Stimulated activated naive CD4-positive, alpha-beta T cell (primary cell): ENCODE measurements around the gene HES5.
"Not testable (repeated sequence)": the region's sequence is repeated elsewhere in the genome, so short reads cannot be mapped to it uniquely, and the experiment has no call there.

ENCODE experiments used
- DNase-seq, 6 experiments: peaks; one replicate each; lab custom pipeline; 2025; lab: John Stamatoyannopoulos, UW

The HES5 gene, protein sequence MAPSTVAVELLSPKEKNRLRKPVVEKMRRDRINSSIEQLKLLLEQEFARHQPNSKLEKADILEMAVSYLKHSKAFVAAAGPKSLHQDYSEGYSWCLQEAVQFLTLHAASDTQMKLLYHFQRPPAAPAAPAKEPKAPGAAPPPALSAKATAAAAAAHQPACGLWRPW

DNA sequence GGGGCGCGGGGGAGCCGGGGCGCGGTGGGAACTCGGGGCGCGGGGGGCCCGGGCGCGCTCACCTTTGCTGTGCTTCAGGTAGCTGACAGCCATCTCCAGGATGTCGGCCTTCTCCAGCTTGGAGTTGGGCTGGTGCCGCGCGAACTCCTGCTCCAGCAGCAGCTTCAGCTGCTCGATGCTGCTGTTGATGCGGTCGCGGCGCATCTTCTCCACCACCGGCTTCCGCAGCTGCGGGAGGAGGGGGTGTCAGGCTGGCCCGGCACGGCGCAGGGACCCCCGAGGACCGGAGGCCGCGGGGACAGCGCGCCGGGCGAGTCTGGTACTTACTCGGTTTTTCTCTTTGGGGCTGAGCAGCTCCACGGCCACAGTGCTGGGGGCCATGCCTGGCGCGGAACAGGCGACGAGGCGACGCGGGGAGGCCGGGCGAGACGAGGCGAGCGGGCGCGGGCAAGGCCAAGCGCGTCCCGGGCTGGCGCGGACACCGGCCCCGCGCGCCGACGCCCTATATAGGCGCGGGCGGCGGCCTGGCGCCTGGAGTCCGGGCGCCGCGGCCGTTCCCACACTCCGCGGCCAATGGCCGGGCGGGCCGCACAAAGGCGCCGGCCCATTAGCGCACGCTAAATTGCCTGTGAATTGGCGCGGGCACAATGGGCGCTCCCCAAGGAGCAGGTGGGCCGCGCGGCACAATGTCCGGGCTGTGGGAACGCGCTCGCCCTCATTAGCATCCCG lies at the start of gene HES5:
Gene HES5 (minus strand): TSS at position 480 of the 729 bp plus-strand sequence. CDS start 99 bp downstream, at position 381.
- DNase-seq = peak in 3 of 6 experiments; percentile 19 to 45 (median 41)

DNA sequence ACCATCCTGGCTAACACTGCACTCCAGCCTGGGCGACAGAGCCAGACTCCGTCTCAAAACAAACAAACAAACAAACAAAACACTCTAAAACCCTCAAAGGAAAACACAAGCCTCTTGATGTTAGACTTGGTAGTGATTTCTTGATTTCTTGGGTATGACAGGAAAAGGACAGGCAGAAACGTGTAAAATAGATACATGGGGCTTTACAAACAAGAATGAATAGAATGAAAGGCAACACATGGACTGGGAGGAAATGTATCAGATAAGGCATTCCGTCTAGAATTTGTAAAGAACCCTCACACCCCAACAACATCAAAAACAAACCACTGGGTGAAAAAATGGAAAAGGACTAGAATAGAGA lies 48.7 kb upstream of the HES5 start:
- no peak for DNase-seq

DNA sequence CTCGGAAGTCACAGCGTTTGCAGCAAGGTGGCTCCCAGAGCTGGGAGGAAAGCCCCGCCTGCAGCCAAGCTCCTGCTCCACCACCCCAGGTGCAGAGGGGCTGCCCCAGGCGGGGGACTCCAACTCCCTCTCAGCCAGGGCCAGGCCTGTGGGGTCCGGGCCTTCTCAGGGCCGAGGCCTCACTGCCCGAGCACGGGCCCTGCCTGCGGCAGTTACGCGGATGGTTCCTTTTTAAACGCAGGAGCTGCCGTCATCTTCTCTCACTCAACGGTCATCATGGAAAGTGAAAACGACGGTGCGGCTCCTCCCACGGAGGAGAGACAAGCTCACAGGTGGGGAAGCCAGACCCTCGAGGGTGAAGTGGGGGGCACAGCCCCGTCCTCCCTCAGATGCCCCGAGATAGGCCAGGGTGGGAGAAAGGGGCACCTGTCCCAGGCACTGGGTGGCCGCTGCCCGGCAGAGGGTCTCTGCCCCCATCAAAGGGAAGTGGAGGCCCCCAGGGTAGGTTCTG lies 47.6 kb upstream of the HES5 start:
- peak in 5 of 6 experiments; percentile 31 to 56 (median 37) for DNase-seq

DNA sequence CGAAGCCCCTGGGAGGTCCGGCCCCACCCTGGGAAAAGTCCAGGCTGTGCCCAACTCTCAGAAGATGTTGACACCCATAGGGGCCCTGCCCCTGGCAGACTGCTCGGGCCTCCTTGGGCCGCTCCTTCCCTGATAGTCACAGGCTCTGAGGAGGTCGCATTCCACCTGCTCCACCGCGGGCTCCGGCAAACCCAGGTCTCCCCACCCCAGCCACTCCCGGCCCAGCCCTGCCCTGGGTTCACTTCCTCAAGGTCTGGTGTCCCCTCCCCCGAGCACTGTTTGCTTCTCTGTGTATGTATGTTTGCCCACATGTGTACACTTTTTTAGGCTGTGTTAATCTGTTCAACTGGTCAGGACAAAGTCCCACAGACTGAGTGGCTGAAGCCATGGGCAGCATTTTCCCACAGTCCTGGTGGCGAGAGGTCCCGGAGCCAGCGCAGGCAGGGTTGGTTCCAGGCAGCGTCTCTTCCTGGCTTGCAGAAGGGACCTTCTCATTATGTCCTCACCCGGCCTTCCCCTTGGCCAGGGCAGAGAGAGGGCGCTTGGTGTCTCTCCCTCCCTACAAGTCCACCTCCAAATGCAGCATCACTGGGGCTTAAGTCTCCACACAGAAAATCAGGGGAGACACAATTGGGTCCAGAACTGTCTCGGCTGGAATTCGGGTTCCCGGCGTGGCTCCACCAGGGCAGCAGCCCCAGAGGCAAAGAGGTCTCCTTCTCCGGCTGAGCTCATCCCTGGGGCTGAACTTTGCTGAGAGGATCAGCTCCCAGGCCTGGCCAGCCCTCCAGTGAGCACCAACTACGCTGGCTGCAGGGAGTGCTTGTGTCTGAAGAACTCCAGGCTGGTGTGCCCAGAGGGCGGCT lies 46.0 kb upstream of the HES5 start:
- no peak for DNase-seq

DNA sequence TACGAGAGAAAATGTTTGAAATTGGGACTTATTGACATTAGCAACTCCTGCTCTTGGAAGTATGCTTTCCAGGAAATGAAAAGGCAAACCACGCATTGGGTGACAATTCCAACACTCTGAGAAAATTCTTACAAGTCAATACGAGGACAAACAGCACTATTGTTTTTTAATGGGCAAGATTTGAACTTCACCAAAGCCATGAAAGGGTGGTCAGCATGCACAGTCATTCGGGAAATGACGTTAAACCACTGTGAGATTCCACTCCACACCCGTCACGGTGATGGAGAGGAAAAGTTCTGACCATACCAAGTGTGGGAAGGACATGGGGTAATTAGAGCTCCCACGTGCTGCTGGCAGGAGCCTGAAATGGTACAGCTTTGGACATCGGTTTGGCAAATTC lies 44.3 kb upstream of the HES5 start:
- DNase-seq = no peak

DNA sequence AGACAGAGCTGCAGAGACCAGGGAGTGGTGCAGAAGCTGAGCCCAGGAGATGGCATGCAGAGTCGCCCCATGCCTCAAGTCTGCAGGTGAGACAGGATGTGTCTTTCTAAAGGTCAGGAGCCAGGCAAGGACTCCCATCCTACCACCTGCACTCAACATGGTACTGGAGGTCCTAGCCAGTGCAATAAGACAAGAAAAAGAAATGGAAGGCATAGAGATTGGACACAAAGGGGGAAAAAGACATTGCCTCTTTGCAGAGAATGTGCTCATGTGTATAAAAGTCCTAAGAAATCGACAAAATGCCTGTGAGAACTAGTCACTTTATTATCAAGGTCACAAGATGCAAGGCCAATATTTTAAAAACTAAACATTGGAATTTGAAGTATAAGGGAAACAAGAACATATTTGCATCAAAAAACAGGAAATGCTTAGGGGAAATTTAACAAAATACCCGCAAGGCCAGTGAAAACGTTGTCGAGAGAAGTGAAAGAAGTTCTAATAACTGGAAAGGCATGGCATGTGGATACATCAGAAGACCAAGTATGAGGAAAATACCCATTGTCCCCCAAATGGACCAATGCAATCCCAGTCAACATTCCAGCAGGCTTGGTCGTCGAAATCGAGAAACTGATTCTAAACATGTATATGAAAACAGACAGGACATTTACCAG lies 43.3 kb upstream of the HES5 start:
- DNase-seq = no peak

DNA sequence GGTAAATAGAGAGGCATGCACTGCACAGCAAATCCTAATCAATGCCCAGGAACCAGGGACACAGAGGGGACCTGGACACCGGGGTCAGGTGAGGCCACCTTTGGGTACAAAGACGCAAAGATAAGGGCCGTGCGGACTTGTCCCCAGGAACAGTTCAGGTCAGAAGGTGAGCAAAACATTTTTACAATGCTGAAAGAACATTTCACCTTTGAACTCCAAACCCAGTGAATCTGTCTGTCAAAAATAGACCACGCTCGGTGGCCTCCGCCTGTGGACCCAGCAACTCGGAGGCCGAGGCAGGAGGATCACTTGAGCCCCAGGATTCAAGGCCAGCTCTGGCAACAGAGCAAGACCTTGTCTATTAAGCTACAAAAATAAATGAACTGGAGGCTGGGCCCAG lies 41.3 kb upstream of the HES5 start:
- no peak for DNase-seq

DNA sequence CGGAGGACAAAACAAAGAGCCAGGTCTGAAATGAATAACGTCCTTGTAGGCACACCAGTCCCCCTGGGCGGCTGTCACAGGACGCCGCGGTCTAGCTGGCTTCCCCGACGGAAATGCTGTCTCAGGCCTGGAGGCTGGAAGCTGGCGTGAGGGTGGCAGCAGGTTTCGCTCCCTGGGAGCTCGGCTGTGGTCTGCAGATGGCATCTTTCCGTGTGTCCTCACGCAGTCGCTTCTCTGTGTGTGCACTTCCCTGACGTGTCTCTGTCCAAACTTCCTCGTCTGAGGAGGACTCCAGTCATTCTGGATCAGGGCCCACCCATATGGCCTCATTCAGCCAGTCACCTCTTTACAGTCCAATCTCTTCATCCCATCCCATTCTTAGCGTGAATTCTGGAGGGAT lies 40.3 kb upstream of the HES5 start:
- DNase-seq = no peak

DNA sequence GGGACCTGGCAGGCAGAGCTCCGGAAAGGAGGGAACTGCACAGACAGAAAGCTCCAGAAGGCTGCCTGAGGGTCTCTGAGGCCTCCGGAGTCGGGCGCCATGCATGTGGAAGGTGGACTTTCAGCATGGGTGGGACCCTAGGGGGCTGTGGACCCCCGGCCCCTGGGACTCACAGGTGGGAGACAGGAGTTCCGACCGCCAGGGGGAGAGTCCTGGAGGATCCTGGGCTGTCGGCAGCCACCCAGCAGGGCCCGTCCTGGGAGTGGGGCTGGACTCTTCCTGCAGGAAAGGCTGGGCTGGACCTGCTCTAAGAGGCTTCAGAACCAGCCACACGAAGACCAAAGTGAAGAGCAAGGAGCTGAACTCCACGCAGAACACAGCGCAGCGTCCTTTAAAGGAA lies 39.6 kb upstream of the HES5 start:
- DNase-seq = not testable (repeated sequence)

DNA sequence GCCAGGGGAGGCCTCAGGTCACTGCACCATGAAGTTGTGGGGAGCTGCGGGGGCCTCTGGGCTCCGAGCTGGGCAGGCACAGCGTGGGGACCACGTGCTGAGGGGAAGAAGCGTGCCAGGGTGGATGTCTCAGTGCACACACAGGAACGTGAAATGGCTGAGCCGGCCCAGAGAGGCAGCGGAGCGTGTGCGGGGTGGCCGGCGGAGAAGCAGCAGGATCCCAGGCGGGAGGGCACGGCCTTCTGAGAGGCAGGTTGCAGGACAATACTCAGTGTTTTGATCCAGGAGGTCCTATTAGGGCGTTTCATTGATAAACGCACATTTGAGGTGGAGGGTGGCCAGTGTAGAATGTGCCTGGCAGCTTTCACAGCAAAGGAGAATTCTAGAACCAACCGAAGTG lies 39.0 kb upstream of the HES5 start:
- no peak for DNase-seq

DNA sequence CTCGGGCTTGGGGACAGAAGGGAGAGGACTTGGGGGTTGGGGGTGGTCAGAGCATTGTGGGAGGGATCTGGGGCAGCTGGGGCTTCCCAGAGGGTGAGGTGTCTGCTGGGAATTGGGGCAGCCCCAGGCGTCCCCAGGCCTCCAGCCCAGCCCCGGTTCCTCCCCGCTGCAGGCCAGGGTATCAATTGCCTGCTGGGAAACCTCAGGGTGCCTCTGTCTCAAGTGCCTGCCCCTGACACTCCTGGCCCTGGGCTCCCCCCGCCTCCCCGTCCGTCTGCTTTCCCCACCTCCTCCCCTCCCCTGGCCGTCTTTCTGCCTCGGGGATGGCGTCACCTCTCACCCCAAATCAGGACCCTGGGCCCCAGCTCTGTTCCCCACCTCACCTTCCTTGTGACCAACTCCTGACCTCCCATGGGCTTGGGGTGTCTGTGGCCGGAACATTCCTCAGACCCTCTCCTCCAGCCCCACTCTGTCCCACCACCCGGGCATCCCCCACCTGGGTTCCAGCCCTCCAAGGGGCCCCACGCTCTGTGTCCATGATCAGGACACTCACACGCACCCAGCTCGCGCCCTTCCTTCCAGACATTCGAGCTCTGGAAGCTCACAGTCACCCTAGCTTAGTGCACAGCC lies 38.2 kb upstream of the HES5 start:
- DNase-seq = not testable (repeated sequence)

DNA sequence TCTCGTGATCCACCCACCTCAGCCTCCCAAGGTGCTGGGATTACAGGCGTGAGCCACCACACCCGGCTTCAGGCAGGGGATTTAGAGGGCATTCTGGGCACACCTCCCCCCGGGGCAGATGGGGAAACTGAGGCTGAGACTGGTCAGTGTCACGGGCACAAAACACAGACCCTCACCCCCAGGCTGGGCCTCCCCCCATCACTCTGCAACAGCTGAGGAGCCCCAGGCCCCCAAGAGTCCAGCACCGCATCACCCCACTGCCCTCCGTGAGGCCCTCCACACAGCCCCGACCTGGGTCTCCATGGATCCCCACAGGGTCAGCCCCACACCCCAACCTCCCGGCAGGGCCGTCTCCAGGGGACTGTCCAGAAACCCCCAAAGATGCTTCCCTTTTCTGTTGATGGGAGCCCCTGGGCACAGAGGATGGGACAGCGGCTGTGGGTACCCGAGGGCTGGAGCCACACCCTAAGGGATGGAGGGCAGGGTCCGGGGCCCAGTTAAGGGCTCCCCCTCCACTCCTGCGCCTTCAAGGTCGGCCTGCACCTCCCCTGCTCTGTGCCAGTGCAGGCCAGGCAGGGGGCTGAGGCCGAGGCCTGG lies 37.1 kb upstream of the HES5 start:
- no peak for DNase-seq

DNA sequence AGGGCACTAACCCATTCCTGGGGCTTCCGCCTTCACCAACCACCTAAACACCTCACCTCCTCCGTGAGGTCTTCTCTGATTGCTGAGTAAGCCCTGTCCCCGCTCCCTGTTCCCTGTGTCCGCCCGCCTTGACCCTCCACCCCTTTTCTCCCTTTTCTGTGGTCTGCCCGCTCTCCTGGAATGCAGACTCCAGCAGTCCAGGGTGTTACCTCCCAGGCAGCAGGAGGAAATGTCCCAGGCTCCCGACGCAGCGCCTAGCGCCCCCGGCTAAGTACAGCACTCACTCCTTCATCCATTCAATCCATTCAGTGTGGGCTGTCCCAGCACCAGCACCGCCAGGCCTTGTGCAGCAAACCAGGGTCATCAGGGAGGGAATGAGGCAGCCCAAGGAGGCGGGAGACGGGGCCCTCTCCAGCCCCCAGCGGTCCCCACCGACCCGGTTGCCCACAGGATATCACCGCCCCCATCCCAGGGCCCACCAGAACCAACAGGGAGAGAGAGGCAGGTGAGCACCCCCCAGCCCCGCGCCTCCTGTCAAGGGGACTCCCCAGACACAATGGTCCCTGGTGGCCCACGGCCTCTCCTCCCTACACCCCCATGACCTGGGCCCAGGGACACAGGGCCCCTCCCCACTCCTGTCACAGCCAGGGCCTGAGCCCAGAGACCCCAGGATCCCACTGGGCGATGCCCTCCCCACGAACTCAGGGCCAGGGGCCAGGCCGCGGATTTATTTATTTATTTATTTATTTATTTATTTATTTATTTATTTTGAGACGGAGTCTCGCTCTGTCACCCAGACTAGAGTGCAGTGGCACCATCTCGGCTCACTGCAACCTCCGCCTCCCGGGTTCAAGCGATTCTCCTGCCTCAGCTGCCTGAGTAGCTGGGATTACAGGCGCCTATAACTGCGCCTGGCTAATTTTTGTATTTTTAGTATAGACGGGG lies 36.3 kb upstream of the HES5 start:
- DNase-seq = no peak

DNA sequence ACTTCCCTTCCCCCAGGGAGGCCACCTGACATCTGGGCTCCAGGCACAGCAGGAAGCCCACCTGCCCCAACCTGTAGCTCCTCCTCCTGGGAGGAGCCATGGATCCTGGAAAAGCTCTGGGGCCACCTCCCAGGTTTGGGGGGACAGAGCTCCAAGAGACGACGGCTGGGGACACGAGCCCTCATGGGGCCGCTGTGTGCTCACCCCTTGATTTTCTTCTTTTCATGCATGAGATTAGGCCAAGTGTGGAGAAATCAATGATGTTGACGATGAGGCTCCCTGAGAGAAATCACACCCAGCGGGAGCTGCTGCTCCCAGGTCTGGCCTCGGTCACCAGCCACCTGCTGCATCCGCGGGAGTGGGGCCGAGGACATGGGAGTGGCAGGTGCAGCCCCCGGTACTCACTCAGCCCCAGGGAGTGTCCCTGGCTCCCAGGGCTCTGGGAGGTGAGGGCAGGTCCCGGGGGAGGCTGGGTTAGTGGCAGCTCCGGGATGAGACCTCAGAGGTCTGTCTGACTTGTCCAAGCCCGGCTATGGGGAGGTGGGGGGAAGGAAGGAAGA lies 34.8 kb upstream of the HES5 start:
- no peak for DNase-seq

DNA sequence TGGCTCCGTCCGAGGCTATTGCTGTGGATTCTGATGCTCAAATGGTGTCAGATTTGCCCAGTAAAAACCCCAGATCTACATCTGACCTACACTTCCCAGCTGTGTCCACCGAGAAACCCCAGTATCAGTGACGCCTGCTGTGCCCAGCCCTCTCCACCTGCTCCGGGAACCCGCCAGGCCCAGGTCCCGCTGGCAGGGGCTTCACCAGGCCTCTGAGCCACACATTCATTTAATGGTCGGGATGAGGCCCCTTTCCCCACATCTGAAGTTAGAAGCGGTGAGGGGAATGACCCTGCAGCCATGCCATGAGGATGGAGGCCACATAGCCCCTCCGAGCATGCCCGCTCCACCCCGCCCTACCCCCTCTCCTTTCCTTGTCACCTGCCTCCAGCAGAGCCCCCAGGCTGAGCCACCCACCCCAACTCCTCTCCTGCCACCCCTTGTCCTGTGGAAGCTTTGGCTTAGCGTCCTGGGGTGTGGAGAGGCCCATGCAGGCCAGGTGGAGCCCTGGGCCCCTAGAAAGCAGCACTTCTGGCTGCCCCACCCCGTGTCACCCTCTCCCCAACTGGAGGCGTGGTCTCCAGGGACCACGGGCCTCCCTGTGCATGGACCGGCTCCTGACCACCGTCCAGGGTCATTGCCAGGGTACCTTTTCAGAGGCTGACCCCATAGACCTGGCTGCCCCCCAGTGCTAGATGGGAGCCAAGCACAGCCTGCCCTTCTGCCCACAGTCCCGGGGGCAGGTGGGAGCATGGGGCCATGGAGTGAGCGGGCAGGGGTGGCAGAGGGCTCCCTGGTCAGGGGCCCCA lies 34.1 kb upstream of the HES5 start:
- no peak for DNase-seq

DNA sequence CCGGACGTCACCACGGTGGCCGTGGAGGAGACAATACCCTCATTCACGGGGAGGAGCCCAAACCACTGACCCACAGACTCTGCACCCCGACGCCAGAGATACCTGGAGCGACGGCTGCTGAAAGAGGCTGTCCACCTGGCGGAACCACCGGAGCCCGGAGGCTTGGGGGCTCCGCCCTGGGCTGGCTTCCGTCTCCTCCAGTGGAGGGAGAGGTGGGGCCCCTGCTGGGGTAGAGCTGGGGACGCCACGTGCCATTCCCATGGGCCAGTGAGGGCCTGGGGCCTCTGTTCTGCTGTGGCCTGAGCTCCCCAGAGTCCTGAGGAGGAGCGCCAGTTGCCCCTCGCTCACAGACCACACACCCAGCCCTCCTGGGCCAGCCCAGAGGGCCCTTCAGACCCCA lies 33.1 kb upstream of the HES5 start:
- DNase-seq = no peak

DNA sequence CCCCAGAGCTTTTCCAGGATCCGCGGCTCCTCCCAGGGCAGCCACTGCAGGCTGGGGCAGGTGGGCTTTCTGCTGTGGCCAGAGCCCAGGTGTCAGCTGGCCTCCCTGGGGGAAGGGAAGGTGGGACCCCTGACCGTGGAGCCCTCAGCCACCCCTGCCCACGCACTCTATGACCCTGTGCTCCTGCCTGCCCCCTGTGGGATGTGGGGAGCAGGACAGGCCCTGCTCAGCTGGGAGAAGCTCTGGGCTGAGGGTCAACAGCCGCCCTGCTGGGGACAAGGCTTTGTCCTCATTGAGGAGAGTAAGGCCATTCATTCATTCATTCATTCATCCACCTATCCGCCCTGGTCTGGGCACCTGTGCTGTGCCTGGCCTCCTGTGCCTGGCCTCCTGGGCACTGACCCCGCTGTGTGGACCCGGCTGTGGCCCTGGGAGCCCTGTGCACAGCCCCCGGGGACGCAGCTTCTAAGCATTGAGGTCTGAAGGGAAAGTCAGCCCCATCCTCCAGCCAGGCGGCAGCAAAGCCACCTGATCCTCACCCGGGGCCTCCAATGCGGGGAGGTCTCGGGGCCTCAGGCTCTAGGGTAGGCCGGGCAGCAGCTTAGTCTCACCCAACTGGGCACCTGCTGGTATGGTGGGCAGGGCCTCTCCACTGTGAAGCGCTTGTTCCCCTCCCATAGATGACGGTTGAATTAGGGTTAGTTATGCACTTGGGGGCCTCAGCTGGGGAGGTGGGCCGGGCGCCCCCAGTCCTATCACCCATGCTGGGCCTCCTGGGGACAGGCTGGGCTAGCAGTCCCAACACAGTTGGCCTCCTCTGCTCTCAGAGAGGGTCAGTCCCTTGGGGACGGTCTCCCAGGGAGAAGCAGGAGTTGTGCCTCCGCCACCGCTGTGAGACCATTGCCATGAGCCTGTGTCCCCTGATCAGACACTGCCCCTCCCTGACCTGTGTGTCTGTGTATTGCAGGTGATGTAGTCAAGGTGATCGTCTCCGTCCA lies 32.1 kb upstream of the HES5 start:
- DNase-seq = no peak

DNA sequence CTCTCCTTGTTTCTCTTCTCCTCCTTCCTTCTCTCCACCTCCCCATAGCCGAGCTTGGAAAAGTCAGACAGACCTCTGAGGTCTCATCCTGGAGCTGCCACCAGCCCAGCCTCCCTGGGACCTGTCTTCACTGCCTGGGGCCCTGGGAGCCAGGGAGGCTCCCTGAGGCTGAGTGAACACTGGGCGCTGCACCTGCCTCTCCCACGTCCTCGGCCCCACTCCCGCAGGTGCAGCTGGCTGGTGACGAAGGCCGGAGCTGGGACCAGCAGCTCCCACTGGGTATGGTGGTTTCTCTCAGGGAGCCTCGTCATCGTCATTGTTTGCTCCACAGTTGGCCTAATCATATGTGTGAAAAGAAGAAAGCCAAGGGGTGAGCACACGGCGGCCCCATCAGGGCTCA lies 31.4 kb upstream of the HES5 start:
- no peak for DNase-seq
